GM12865 (cell line): Measurements from ENCODE around the gene PRDX2.
"Not testable (repeated sequence)": the region's sequence is repeated elsewhere in the genome, so short reads cannot be mapped to it uniquely, and the experiment has no call there.

Experiments used
- DNase-seq: peaks from one replicate; pipeline ENCODE4 v3.0.0; 2010; ENCODE audit warnings: low read depth
- H3K4me3 ChIP-seq: 2 replicates; pipeline ENCODE4 v1.5.1; 2011; ENCODE audit warnings: mild to moderate bottlenecking, low read depth, low read length, control low read depth
- CTCF ChIP-seq: IDR thresholded peaks from 2 replicates; pipeline ENCODE4 v1.5.1; 2011; ENCODE audit warnings: low read length, control low read depth, low read depth, inconsistent platforms; ENCODE audit not compliant: insufficient read depth; ENCODE audit errors: missing control alignments

The PRDX2 gene

GRCh38 chr19:12821761-12822160 lies 20.2 kb upstream of the PRDX2 start:
- no peak overlapping the region for H3K4me3 ChIP-seq
- TF ChIP-seq CTCF, result no peak
- no peak for DNase-seq

DNA sequence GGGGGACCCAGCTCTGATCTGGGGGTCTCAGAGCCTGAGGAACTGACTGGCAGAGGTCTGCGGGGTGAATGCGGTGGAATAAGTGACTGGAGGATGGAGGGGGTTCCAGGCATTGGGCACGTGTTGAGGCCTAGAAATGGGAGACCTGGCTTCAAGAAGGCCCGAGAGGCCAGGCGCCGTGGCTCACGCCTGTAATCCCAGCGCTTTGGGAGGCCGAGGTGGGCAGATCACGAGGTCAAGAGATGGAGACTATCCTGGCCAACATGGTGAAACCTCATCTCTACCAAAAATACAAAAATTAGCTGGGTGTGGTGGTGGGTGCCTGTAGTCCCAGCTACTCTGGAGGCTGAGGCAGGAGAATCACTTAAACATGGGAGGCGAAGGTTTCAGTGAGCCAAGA lies 16.2 kb upstream of the PRDX2 start:
- not testable (repeated sequence) for DNase-seq

GRCh38 chr19:12817188-12817587 lies 15.6 kb upstream of the PRDX2 start:
- not testable (repeated sequence) for DNase-seq, H3K4me3 ChIP-seq

More for the DNA sequence above, 16.2 kb upstream of the PRDX2 start:
- H3K4me3 ChIP-seq, result not testable (repeated sequence)

GRCh38 chr19:12815088-12815487 lies 13.5 kb upstream of the PRDX2 start:
- DNase-seq, result no peak
- TF ChIP-seq CTCF, result no peak
- H3K4me3 ChIP-seq, result no peak overlapping the region

DNA sequence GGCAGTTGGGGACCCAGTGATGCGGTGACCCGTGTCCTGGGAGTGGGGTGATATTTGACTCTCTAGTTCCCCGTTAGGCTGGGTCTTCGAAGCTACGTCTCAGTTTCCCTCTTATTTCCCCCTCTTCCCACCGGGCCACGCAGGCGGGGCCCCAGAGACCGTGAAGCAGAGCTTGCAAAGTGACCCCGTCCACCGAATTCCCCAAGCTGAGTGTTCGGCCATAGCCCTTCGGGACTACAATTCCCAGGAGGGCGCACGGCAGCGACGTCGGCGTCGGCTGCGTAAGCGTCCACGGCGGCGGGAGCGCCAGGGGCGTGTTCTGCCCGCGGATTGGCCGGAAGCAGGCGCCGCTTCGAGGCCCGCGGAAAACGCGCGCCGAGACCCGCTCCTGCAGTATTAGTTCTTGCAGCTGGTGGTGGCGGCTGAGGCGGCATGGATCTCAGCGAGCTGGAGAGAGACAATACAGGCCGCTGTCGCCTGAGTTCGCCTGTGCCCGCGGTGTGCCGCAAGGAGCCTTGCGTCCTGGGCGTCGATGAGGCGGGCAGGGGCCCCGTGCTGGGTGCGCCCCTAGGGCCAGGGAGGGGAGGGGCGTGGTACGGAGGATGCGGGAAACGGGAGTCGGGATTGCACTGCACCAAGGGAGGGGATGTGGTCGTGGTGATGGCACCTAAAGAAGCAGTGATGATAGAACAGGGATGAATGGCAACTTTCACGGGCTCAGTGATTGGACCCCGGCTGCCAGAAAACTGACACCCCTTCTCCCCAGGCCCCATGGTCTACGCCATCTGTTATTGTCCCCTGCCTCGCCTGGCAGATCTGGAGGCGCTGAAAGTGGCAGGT lies 4.9 kb upstream of the PRDX2 start, which contains the start of gene RNASEH2A:
Gene RNASEH2A (plus strand): TSS at position 343 of the 840 bp plus-strand sequence. CDS start 90 bp downstream, at position 433.
- TF ChIP-seq CTCF, result peak; percentile 0
- peak within 1 kb of the TSS; percentile 88 for H3K4me3 ChIP-seq
- peak; percentile 96 for DNase-seq

GRCh38 chr19:12804051-12804450 lies 2.5 kb upstream of the PRDX2 start:
- TF ChIP-seq CTCF, result no peak
- no peak overlapping the region for H3K4me3 ChIP-seq

GRCh38 chr19:12802267-12803106 lies 887 bp upstream of the PRDX2 start:
- no peak for DNase-seq
- TF ChIP-seq CTCF, result no peak
- H3K4me3 ChIP-seq, result peak overlapping the region; percentile 60

More at GRCh38 chr19:12804051-12804450, 2.5 kb upstream of the PRDX2 start:
- no peak for DNase-seq
